Measurements from ENCODE around the gene BRD2. TPM values are rescaled to one million over a fixed set of nuclear protein-coding genes. Genes with fewer than 3 reads are reported as not detected.

The BRD2 gene
- total and polyA plus RNA-seq, 5 donors, result 73.1 to 100 (median 85.6) TPM

- Histone ChIP-seq H3K4me1 (ENCODE audit: control insufficient read depth, insufficient read depth, low read length) (no peaks in the 10 kb centered on the region), H3K27ac (ENCODE audit: low read length) (no peak overlapping the region), H3K27me3 (ENCODE audit: control insufficient read depth, insufficient read depth) (no peaks in the 10 kb centered on the region), H3K9me3 (ENCODE audit: control insufficient read depth, low read length) (no peaks in the 10 kb centered on the region), H3K4me3 (ENCODE audit: low read length) (no peak overlapping the region)
- DNase-seq (no peak), ATAC-seq (no peak)
- 79% methylated on average over 6 of the region's 6 CpGs for WGBS
- intact Hi-C loops (cut with DNase I), result loop anchor here in 1 of 4 donors (10.0 kb wide), 2 partner anchors 90 to 150 kb away; no protein-coding TSS in a partner anchor
Measured at GRCh38 chr6:33004940-33005339, 36.5 kb downstream of the BRD2 start.

GRCh38 chr6:33007831-33008400, 39.5 kb downstream of the BRD2 start:
- no peaks in the 10 kb centered on the region for H3K4me1 ChIP-seq (ENCODE audit: control insufficient read depth, insufficient read depth, low read length)
- ATAC-seq (no peak), DNase-seq (no peak)
- WGBS, result 88% methylated on average over 26 of the region's 26 CpGs
- H3K4me3 ChIP-seq (ENCODE audit: low read length), result no peak overlapping the region
- intact Hi-C loops (cut with DNase I), result loop anchor here in 1 of 4 donors (10.0 kb wide), 2 partner anchors 87 to 147 kb away; no protein-coding TSS in a partner anchor
- H3K27ac ChIP-seq (ENCODE audit: low read length), result no peak overlapping the region
- H3K27me3 ChIP-seq (ENCODE audit: control insufficient read depth, insufficient read depth), result no peaks in the 10 kb centered on the region
- H3K9me3 ChIP-seq (ENCODE audit: control insufficient read depth, low read length), result no peaks in the 10 kb centered on the region

GRCh38 chr6:33008944-33009861, 40.8 kb downstream of the BRD2 start, which contains the start of gene HLA-DOA:
TSS of gene HLA-DOA (minus strand) at chr6:33009591.
- ATAC-seq (peak; percentile 41 to 59), DNase-seq (no peak)
- intact Hi-C loops (cut with DNase I), result loop anchor here in 1 of 4 donors (10.0 kb wide), 2 partner anchors 86 to 146 kb away; no protein-coding TSS in a partner anchor
- H3K4me3 ChIP-seq (ENCODE audit: low read length), result no peak within 1 kb of the TSS
- H3K27me3 ChIP-seq (ENCODE audit: control insufficient read depth, insufficient read depth), result no peaks in the 10 kb centered on the region
- no peaks in the 10 kb centered on the region for H3K4me1 ChIP-seq (ENCODE audit: control insufficient read depth, insufficient read depth, low read length)
- no peaks in the 10 kb centered on the region for H3K9me3 ChIP-seq (ENCODE audit: control insufficient read depth, low read length)
- H3K27ac ChIP-seq (ENCODE audit: low read length), result no peak within 1 kb of the TSS
- 30% methylated on average over 24 of the region's 24 CpGs for WGBS

DNA sequence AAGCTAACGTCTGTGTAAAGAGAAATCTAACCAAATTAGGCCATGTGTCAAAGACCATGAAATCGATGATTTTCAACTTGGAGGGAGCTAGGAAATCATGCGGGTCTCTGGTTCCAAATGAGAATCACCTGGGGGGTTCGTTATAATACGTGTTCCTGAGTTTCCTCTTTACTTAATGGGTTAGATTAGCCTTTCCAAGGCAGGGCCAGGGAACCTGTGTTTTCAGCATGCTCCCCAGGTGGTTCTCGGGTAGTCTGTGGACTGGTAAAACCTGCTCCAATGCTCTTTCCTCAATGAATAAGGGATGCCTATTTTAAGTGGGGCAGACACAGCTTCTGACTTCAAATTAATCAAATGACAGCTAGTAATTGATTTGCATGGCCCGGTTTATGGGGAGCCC, 42.0 kb downstream of the BRD2 start:
- Histone ChIP-seq H3K4me3 (ENCODE audit: low read length) (no peak overlapping the region), H3K27ac (ENCODE audit: low read length) (no peak overlapping the region), H3K4me1 (ENCODE audit: control insufficient read depth, insufficient read depth, low read length) (no peaks in the 10 kb centered on the region), H3K27me3 (ENCODE audit: control insufficient read depth, insufficient read depth) (no peaks in the 10 kb centered on the region), H3K9me3 (ENCODE audit: control insufficient read depth, low read length) (no peaks in the 10 kb centered on the region)
- intact Hi-C loops (cut with DNase I), result loop anchor here in 2 of 4 donors (10.0 kb wide), 2 partner anchors 84 to 134 kb away; no protein-coding TSS in a partner anchor
- DNase-seq, result no peak
- ATAC-seq, result no peak
- 74% methylated on average over 7 of the region's 7 CpGs for WGBS

GRCh38 chr6:33013608-33014007, 45.2 kb downstream of the BRD2 start:
- no peaks in the 10 kb centered on the region for H3K27me3 ChIP-seq (ENCODE audit: control insufficient read depth, insufficient read depth)
- no peaks in the 10 kb centered on the region for H3K9me3 ChIP-seq (ENCODE audit: control insufficient read depth, low read length)
- H3K4me3 ChIP-seq (ENCODE audit: low read length), result no peak overlapping the region
- DNase-seq (no peak), ATAC-seq (no peak)
- intact Hi-C loops (cut with DNase I), result loop anchor here in 2 of 4 donors (10.0 kb wide), 2 partner anchors 81 to 131 kb away; no protein-coding TSS in a partner anchor
- WGBS, result 49% methylated on average over 4 of the region's 4 CpGs
- H3K27ac ChIP-seq (ENCODE audit: low read length), result no peak overlapping the region
- peaks cover 2% of the 10 kb centered on the region for H3K4me1 ChIP-seq (ENCODE audit: control insufficient read depth, insufficient read depth, low read length)

- peak; percentile 51 to 53 for ATAC-seq
- no peak for DNase-seq
- Histone ChIP-seq H3K27ac (ENCODE audit: low read length) (peak overlapping the region; percentile 14), H3K27me3 (ENCODE audit: control insufficient read depth, insufficient read depth) (no peaks in the 10 kb centered on the region), H3K4me1 (ENCODE audit: control insufficient read depth, insufficient read depth, low read length) (peaks cover 8% of the 10 kb centered on the region), H3K9me3 (ENCODE audit: control insufficient read depth, low read length) (no peaks in the 10 kb centered on the region), H3K4me3 (ENCODE audit: low read length) (no peak overlapping the region)
- intact Hi-C loops (cut with DNase I), result loop anchor here (5.0 to 10.0 kb wide), 6 partner anchors 67 to 232 kb away; no protein-coding TSS in a partner anchor
- WGBS, result 7% methylated on average over 6 of the region's 6 CpGs
Measured at GRCh38 chr6:33014841-33015634, 46.6 kb downstream of the BRD2 start.

DNA sequence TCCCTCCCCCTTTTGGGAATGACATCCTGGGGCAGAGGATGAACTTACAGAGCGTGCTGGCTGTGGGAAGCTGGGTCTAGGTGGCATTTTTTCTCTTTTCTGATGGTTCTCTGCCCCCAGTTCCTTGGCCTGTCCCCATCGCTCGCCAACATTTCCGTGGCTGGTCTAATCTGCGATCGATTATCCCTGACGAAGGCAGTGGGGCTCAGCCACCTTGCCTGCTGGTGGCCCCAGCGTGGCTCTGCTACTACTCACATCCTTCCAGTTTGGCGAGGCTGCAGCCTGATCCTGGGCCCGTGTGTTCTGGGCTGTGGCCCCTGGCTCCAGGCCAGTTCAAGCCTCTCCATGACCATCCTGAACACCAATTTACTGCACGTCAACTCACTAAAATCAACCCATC, 47.4 kb downstream of the BRD2 start:
- intact Hi-C loops (cut with DNase I), result loop anchor here (5.0 to 10.0 kb wide), 6 partner anchors 67 to 232 kb away; no protein-coding TSS in a partner anchor
- WGBS, result 65% methylated on average over 11 of the region's 11 CpGs
- no peaks in the 10 kb centered on the region for H3K27me3 ChIP-seq (ENCODE audit: control insufficient read depth, insufficient read depth)
- DNase-seq, result peak in 1 of 3 donors; percentile 55
- H3K4me1 ChIP-seq (ENCODE audit: control insufficient read depth, insufficient read depth, low read length), result peaks cover 8% of the 10 kb centered on the region
- no peak overlapping the region for H3K4me3 ChIP-seq (ENCODE audit: low read length)
- H3K27ac ChIP-seq (ENCODE audit: low read length), result peak overlapping the region; percentile 48
- ATAC-seq, result no peak
- H3K9me3 ChIP-seq (ENCODE audit: control insufficient read depth, low read length), result no peaks in the 10 kb centered on the region

DNA sequence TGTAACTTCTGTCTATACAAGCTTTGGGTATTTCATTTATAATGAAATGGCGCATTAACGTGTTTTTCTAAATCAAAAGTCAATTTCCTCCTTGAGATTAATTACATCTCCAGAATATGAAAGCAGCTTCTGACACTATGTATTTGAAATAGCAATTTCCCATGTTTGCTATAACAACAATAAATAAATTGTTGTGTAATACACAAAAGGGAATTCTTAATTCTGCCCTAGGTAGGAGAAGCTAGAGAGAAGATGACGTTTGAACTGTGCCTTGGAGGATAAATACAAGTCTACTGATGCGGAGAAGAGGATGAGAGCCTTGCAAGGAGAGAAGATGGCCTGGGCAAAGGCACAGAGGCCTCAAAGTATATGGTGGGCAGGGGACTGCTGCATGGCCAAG, 48.6 kb downstream of the BRD2 start:
- intact Hi-C loops (cut with DNase I), result loop anchor here (5.0 to 10.0 kb wide), 6 partner anchors 65 to 230 kb away; no protein-coding TSS in a partner anchor
- DNase-seq (no peak), ATAC-seq (no peak)
- no peak overlapping the region for H3K4me3 ChIP-seq (ENCODE audit: low read length)
- H3K27me3 ChIP-seq (ENCODE audit: control insufficient read depth, insufficient read depth), result no peaks in the 10 kb centered on the region
- H3K9me3 ChIP-seq (ENCODE audit: control insufficient read depth, low read length), result no peaks in the 10 kb centered on the region
- WGBS, result 67% methylated on average over 4 of the region's 4 CpGs
- H3K27ac ChIP-seq (ENCODE audit: low read length), result no peak overlapping the region
- peaks cover 8% of the 10 kb centered on the region for H3K4me1 ChIP-seq (ENCODE audit: control insufficient read depth, insufficient read depth, low read length)

GRCh38 chr6:33017694-33018353, 49.4 kb downstream of the BRD2 start:
- Histone ChIP-seq H3K9me3 (ENCODE audit: control insufficient read depth, low read length) (no peaks in the 10 kb centered on the region), H3K27ac (ENCODE audit: low read length) (no peak overlapping the region), H3K4me3 (ENCODE audit: low read length) (no peak overlapping the region), H3K4me1 (ENCODE audit: control insufficient read depth, insufficient read depth, low read length) (peaks cover 8% of the 10 kb centered on the region), H3K27me3 (ENCODE audit: control insufficient read depth, insufficient read depth) (no peaks in the 10 kb centered on the region)
- ATAC-seq, result no peak
- intact Hi-C loops (cut with DNase I), result loop anchor here (5.0 to 10.0 kb wide), 6 partner anchors 64 to 229 kb away; no protein-coding TSS in a partner anchor
- no peak for DNase-seq
- WGBS, result 64% methylated on average over 3 of the region's 3 CpGs

DNA sequence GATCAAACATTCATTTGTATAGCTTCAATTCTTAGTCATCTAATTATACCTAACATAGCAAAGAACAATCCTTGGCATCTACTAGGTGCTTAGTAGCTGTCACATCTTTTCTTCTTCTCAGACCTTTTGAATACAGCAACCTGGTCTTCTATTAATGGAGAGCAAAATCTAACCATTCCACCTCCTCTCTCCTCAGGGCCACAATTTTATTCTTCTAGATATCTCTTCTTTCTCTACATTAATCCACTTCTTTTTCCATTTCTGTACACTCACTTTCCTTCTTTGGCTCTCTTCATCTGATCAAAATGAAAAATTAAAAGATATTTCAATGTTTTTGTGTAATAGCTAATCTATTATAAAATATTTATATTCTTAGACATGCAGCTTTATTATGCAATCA, 50.0 kb downstream of the BRD2 start:
- intact Hi-C loops (cut with DNase I), result loop anchor here (5.0 to 10.0 kb wide), 6 partner anchors 64 to 229 kb away; no protein-coding TSS in a partner anchor
- no peak for DNase-seq
- Histone ChIP-seq H3K27me3 (ENCODE audit: control insufficient read depth, insufficient read depth) (no peaks in the 10 kb centered on the region), H3K4me1 (ENCODE audit: control insufficient read depth, insufficient read depth, low read length) (peaks cover 8% of the 10 kb centered on the region), H3K9me3 (ENCODE audit: control insufficient read depth, low read length) (no peaks in the 10 kb centered on the region), H3K4me3 (ENCODE audit: low read length) (no peak overlapping the region), H3K27ac (ENCODE audit: low read length) (no peak overlapping the region)
- no peak for ATAC-seq

Measured in right cardiac atrium (tissue), 5 donors.